H1 (cell line): ENCODE results near the gene ROS1. TPM values are rescaled to one million over a fixed set of nuclear protein-coding genes. Genes with fewer than 3 reads are reported as not detected.

ENCODE experiments used
- CTCF ChIA-PET: fragments of 300-600 bp; sonication (Branson Sonifier 250); formaldehyde crosslinking; loops from one replicate; lab custom pipeline; 2021; ENCODE audit not compliant: partially characterized antibody; lab: Charles Lee
- POLR2A ChIA-PET: fragments of 300-600 bp; sonication (Branson Sonifier 250); formaldehyde crosslinking; loops from one replicate; lab custom pipeline; 2021; ENCODE audit warnings: inconsistent platforms; ENCODE audit not compliant: partially characterized antibody; lab: Charles Lee
- DNase-seq, 2 experiments: peaks; one replicate each; pipeline versions ENCODE4 v3.0.0 to v3.0.0-alpha.2; 2010 to 2022; ENCODE audit warnings: low spot score in 2 of 2, low read depth in 1 of 2, mixed read lengths in 1 of 2
- FAIRE-seq: peaks from 2 replicates; lab custom pipeline; 2011; peaks lifted over from hg19 to GRCh38; lab: Jason Lieb, UNC
- H2AFZ ChIP-seq: 2 replicates; pipeline ENCODE4 v1.8.1; 2012; ENCODE audit warnings: low read length, inconsistent platforms
- H2AK5ac ChIP-seq: 2 replicates; pipeline ENCODE4 v1.6.1; 2013; ENCODE audit warnings: low read depth, low read length
- H2BK120ac ChIP-seq: replicated peaks from 2 replicates; pipeline ENCODE3; 2013; ENCODE audit warnings: low read depth, low read length, inconsistent platforms
- H2BK12ac ChIP-seq: 2 replicates; pipeline ENCODE4 v1.6.1; 2013; ENCODE audit warnings: low read depth, low read length
- H2BK15ac ChIP-seq: 2 replicates; pipeline ENCODE4 v1.6.1; 2013; ENCODE audit warnings: low read length
- H2BK20ac ChIP-seq: 2 replicates; pipeline ENCODE4 v1.6.1; 2013; ENCODE audit warnings: low read length
- H2BK5ac ChIP-seq: 2 replicates; pipeline ENCODE4 v1.6.1; 2013; ENCODE audit warnings: low read depth, low read length
- H3K14ac ChIP-seq: 2 replicates; pipeline ENCODE4 v1.6.1; 2013; ENCODE audit warnings: inconsistent platforms; ENCODE audit not compliant: insufficient read length
- H3K18ac ChIP-seq: 2 replicates; pipeline ENCODE4 v1.6.1; 2013; ENCODE audit warnings: low read length; ENCODE audit errors: extremely low read depth
- H3K23ac ChIP-seq: 2 replicates; pipeline ENCODE4 v1.6.1; 2013; ENCODE audit warnings: inconsistent platforms; ENCODE audit not compliant: insufficient read length
- H3K23me2 ChIP-seq: 2 replicates; pipeline ENCODE4 v1.6.1; 2013; ENCODE audit warnings: low read depth, low read length
- H3K27ac ChIP-seq: 2 replicates; pipeline ENCODE4 v1.6.1; 2011; ENCODE audit warnings: low read depth, low read length, inconsistent platforms
- H3K27me3 ChIP-seq, 4 experiments: replicated peaks in 1 of 4; 1 replicate in 1 of 4; 2 replicates in 3 of 4; pipeline versions ENCODE4 v1.6.1 to v1.8.1; 2011 to 2013; ENCODE audit warnings: low read length in 3 of 4, mild to moderate bottlenecking in 3 of 4, inconsistent platforms in 2 of 4, mixed read lengths in 2 of 4, moderate library complexity in 1 of 4; ENCODE audit not compliant: control insufficient read depth in 3 of 4, insufficient read depth in 3 of 4; ENCODE audit errors: extremely low read depth in 1 of 4
- H3K36me3 ChIP-seq, 4 experiments: 2 replicates each; pipeline versions ENCODE4 v1.6.1 to v1.8.1; 2011 to 2013; ENCODE audit warnings: mild to moderate bottlenecking in 4 of 4, low read length in 3 of 4, moderate library complexity in 2 of 4, control low read depth in 1 of 4, inconsistent platforms in 1 of 4; ENCODE audit not compliant: insufficient read depth in 4 of 4, control insufficient read depth in 2 of 4
- H3K4ac ChIP-seq: replicated peaks from 2 replicates; pipeline ENCODE3; 2013; ENCODE audit warnings: low read length, low read depth, mixed read lengths, inconsistent platforms; ENCODE audit not compliant: insufficient read length
- H3K4me1 ChIP-seq, 4 experiments: replicated peaks in 1 of 4; 1 replicate in 1 of 4; 2 replicates in 3 of 4; pipeline versions ENCODE4 v1.6.1 to v1.8.1; 2011 to 2013; ENCODE audit warnings: low read length in 3 of 4, inconsistent platforms in 2 of 4, mixed read lengths in 1 of 4; ENCODE audit not compliant: insufficient read depth in 4 of 4, control insufficient read depth in 3 of 4
- H3K4me2 ChIP-seq, 2 experiments: 2 replicates each; pipeline versions ENCODE4 v1.6.1 to v1.8.1; 2011 to 2013; ENCODE audit warnings: low read depth in 2 of 2, low read length in 2 of 2, control low read depth in 1 of 2, inconsistent platforms in 1 of 2, mild to moderate bottlenecking in 1 of 2; ENCODE audit not compliant: insufficient read depth in 1 of 2
- H3K4me3 ChIP-seq, 4 experiments: fragments of 200-600, 300-600 bp in 1 of 4; sonication (generic), shearing (Covaris generic), sonication (Bioruptor Twin) in 1 of 4; 2 replicates each; pipeline versions ENCODE4 v1.5.1 to v1.8.1; 2011 to 2016; ENCODE audit warnings: low read length in 4 of 4, low read depth in 3 of 4, control low read depth in 2 of 4, inconsistent platforms in 2 of 4, mild to moderate bottlenecking in 2 of 4, mixed read lengths in 1 of 4, moderate library complexity in 1 of 4; ENCODE audit not compliant: insufficient read depth in 2 of 4; ENCODE audit errors: extremely low read depth in 1 of 4
- H3K56ac ChIP-seq: replicated peaks from 2 replicates; pipeline ENCODE3; 2013; ENCODE audit warnings: low read depth, mild to moderate bottlenecking, mixed read lengths, low read length, inconsistent platforms; ENCODE audit not compliant: insufficient read length
- H3K79me1 ChIP-seq: 2 replicates; pipeline ENCODE4 v1.6.1; 2013; ENCODE audit warnings: low read depth, low read length, control low read depth
- H3K79me2 ChIP-seq, 2 experiments: 2 replicates each; pipeline versions ENCODE4 v1.6.1 to v1.8.1; 2012 to 2013; ENCODE audit warnings: low read length in 2 of 2, mild to moderate bottlenecking in 2 of 2, inconsistent platforms in 1 of 2; ENCODE audit not compliant: insufficient read depth in 2 of 2, control insufficient read depth in 1 of 2
- H3K9ac ChIP-seq, 4 experiments: replicated peaks in 1 of 4; 1 replicate in 1 of 4; 2 replicates in 3 of 4; pipeline versions ENCODE4 v1.6.1 to v1.8.1; 2011 to 2013; ENCODE audit warnings: low read depth in 3 of 4, low read length in 3 of 4, control low read depth in 2 of 4, mild to moderate bottlenecking in 2 of 4, moderate library complexity in 2 of 4, inconsistent platforms in 1 of 4; ENCODE audit errors: extremely low read depth in 1 of 4
- H3K9me3 ChIP-seq, 2 experiments: 2 replicates each; pipeline versions ENCODE4 v1.6.1 to v1.8.1; 2012 to 2013; ENCODE audit warnings: mild to moderate bottlenecking in 2 of 2, moderate library complexity in 2 of 2, control low read depth in 1 of 2, inconsistent platforms in 1 of 2, low read depth in 1 of 2, low read length in 1 of 2, mixed read lengths in 1 of 2; ENCODE audit not compliant: insufficient read depth in 2 of 2
- H4K20me1 ChIP-seq, 2 experiments: replicated peaks in 1 of 2; 2 replicates each; pipeline versions ENCODE3 to v1.8.1; 2011 to 2013; ENCODE audit warnings: inconsistent platforms in 2 of 2, low read length in 2 of 2, mild to moderate bottlenecking in 1 of 2; ENCODE audit not compliant: insufficient read depth in 2 of 2, control insufficient read depth in 1 of 2
- H4K5ac ChIP-seq: 2 replicates; pipeline ENCODE4 v1.6.1; 2013; ENCODE audit warnings: low read length, low read depth, mixed read lengths, inconsistent platforms; ENCODE audit not compliant: insufficient read length
- H4K8ac ChIP-seq: 2 replicates; pipeline ENCODE4 v1.8.0; 2013; ENCODE audit warnings: mild to moderate bottlenecking, moderate library complexity, low read length, inconsistent platforms; ENCODE audit not compliant: insufficient read depth; ENCODE audit errors: extremely low read depth
- H4K91ac ChIP-seq: replicated peaks from 2 replicates; pipeline ENCODE3; 2013; ENCODE audit warnings: low read length, mixed read lengths, inconsistent platforms; ENCODE audit not compliant: insufficient read length
- CTCF ChIP-seq, 3 experiments: IDR thresholded peaks; 1 replicate in 2 of 3; 2 replicates in 1 of 3; pipeline versions ENCODE4 v1.5.1 to v1.6.1; 2011; ENCODE audit warnings: low read length in 3 of 3, mild to moderate bottlenecking in 3 of 3, inconsistent platforms in 2 of 3, low read depth in 1 of 3, moderate library complexity in 1 of 3; ENCODE audit not compliant: insufficient read depth in 1 of 3; ENCODE audit errors: control extremely low read depth in 1 of 3
- E2F6 ChIP-seq: IDR thresholded peaks from 2 replicates; pipeline ENCODE4 v1.6.1; 2012; ENCODE audit warnings: inconsistent platforms
- FOSL1 ChIP-seq: IDR thresholded peaks from 2 replicates; pipeline ENCODE4 v1.6.1; 2011; ENCODE audit warnings: mild to moderate bottlenecking, low read depth, low read length, moderate library complexity; ENCODE audit not compliant: insufficient read depth
- HDAC6 ChIP-seq: IDR thresholded peaks from one replicate; pipeline ENCODE4 v1.7.1; 2012; ENCODE audit warnings: low read depth, mild to moderate bottlenecking, inconsistent platforms, low read length, moderate library complexity
- KDM1A ChIP-seq: fragments of 200-600, 300-600 bp; sonication (generic); IDR thresholded peaks from 2 replicates; pipeline ENCODE4 v1.7.1; 2016; ENCODE audit warnings: mild to moderate bottlenecking, low read length, borderline replicate concordance
- KDM4A ChIP-seq: IDR thresholded peaks from one replicate; pipeline ENCODE4 v1.7.1; 2012; ENCODE audit warnings: low read depth, mild to moderate bottlenecking, moderate library complexity, low read length, inconsistent platforms; ENCODE audit not compliant: severe bottlenecking
- MAX ChIP-seq: IDR thresholded peaks from 2 replicates; pipeline ENCODE4 v1.6.1; 2012; ENCODE audit warnings: inconsistent platforms
- NRF1 ChIP-seq: IDR thresholded peaks from 2 replicates; pipeline ENCODE4 v1.6.1; 2011; ENCODE audit warnings: mild to moderate bottlenecking, low read depth, low read length, improper control_type of control experiment
- SAP30 ChIP-seq: fragments of 300-600 bp; sonication (generic); IDR thresholded peaks from 2 replicates; pipeline ENCODE4 v1.7.1; 2012; ENCODE audit warnings: low read length, moderate library complexity, mild to moderate bottlenecking, inconsistent platforms; ENCODE audit not compliant: insufficient read depth, insufficient replicate concordance
- TBP ChIP-seq: IDR thresholded peaks from 2 replicates; pipeline ENCODE4 v1.6.1; 2011; ENCODE audit warnings: low read depth, low read length, improper control_type of control experiment
- ZNF274 ChIP-seq: IDR thresholded peaks from 2 replicates; pipeline ENCODE4 v1.7.0; 2012; ENCODE audit warnings: low read length, borderline replicate concordance; ENCODE audit errors: extremely low read depth
- WGBS, 2 experiments: shearing (Covaris generic) in 1 of 2; methylation state at CpG; one replicate each; pipeline versions ENCODE4 v1.1.6 to v1.1.7; 2013 to 2015; ENCODE audit warnings: low lambda C conversion rate in 2 of 2, mixed read lengths in 2 of 2, inconsistent platforms in 1 of 2, low coverage in 1 of 2, missing lambda C conversion rate in 1 of 2; ENCODE audit not compliant: insufficient replicate concordance in 2 of 2, insufficient coverage in 1 of 2, insufficient read length in 1 of 2; ENCODE audit errors: extremely low coverage in 1 of 2, missing lambda C conversion rate in 1 of 2; 5-methylcytosine and 5-hydroxymethylcytosine counted together
- polyA plus RNA-seq, 7 experiments: library from polyadenylated mRNA; depleted of rRNA in 3 of 7; stranded (reverse) in 5 of 7; unstranded in 2 of 7; fragments of >200 nt in 5 of 7; fragments of 200-250 nt in 2 of 7; gene quantifications; 1 replicate in 5 of 7; 2 replicates in 1 of 7; 4 replicates in 1 of 7; pipeline versions ENCODE4 v1.2.1 to v1.2.3, GENCODE V29; 2011 to 2013; ENCODE audit warnings: missing spikeins in 2 of 7, mixed read lengths in 2 of 7
- total RNA-seq: library from RNA; stranded (reverse); fragmentation: NEBNext Ultra II Directional; extraction: Animal tissue kit (Norgen Biotek cat#: 25700); gene quantifications from 2 replicates; pipeline ENCODE4 v1.2.1, GENCODE V29; 2021

Gene ROS1
- total and polyA plus RNA-seq, 2 of the 8 experiments (the other 6 are each of a cell fraction or from before 2014, with no cell fraction given) = not detected

- Histone ChIP-seq H3K9ac (no peak overlapping the region), H3K18ac (no peak overlapping the region), H2BK15ac (no peak overlapping the region), H3K23me2 (peaks cover 4% of the 10 kb centered on the region; the same call in 1 of the 2 replicates), H4K91ac (no peak overlapping the region), H3K79me2 (no peaks in the 10 kb centered on the region), H3K4me3 (no peak overlapping the region), H2AK5ac (no peak overlapping the region), H3K27me3 (peaks cover 13 to 37% (median 26%) of the 10 kb centered on the region in 4 experiments), H3K14ac (no peak overlapping the region), H2BK12ac (no peak overlapping the region), H3K4me2 (no peak overlapping the region), H3K9me3 (no peaks in the 10 kb centered on the region), H2BK120ac (no peak overlapping the region), H3K23ac (no peak overlapping the region), H4K5ac (no peak overlapping the region), H4K8ac (no peak overlapping the region), H3K4me1 (no peaks in the 10 kb centered on the region; a peak in 2 of 7 replicates), H2BK20ac (no peak overlapping the region), H3K79me1 (no peaks in the 10 kb centered on the region), H4K20me1 (no peaks in the 10 kb centered on the region), H2AFZ (no peak overlapping the region), H3K56ac (no peak overlapping the region), H3K4ac (no peak overlapping the region), H3K36me3 (no peaks in the 10 kb centered on the region), H2BK5ac (no peak overlapping the region), H3K27ac (no peak overlapping the region)
- CTCF ChIA-PET = no interaction called here
- FAIRE-seq (no peak), DNase-seq (no peak)
- 93% methylated on average over 9 of the region's 9 CpGs; no CpG with 5 or more reads in 1 of the 2 experiments for WGBS, 2 experiments
- POLR2A ChIA-PET = no interaction called here
- TF ChIP-seq CTCF (IDR thresholded peaks at IDR 0.05; ENCODE audit: control extremely low read depth in 1 of 3, insufficient read depth in 1 of 3, low read depth in 1 of 3, low read length in 3 of 3) (no peak), ZNF274 (no peak), SAP30 (no peak), FOSL1 (no peak), HDAC6 (no peak), KDM4A (no peak), MAX (no peak), KDM1A (no peak), E2F6 (no peak), NRF1 (no peak), TBP (no peak)
These were observed 150.5 kb downstream of the ROS1 start for GRCh38 chr6:117275205-117275604.
